ENCODE results near the gene CNIH2. TPM values are rescaled to one million over a fixed set of nuclear protein-coding genes. Genes with fewer than 3 reads are reported as not detected.

The CNIH2 gene
- total and polyA plus RNA-seq, 2 of the 13 experiments (the other 11 are each of a cell fraction or from before 2014, with no cell fraction given) = 0.60 to 0.69 TPM

GRCh38 chr11:66289548-66290329, 11.8 kb downstream of the CNIH2 start (continued):
- peak; percentile 92; the same call in 2 of the 3 replicates for TF ChIP-seq MXI1 (IDR thresholded peaks at IDR 0.05; ENCODE audit: borderline replicate concordance, low read depth, low read length)
- no peak for TF ChIP-seq SRF (IDR thresholded peaks at IDR 0.05; ENCODE audit: low read depth, low read length)
- TF ChIP-seq HCFC1 (IDR thresholded peaks at IDR 0.05; ENCODE audit: low read depth, low read length) = no peak
- peak; percentile 48; the same call in 1 of the 2 replicates for TF ChIP-seq SMYD3 (CRISPR knock-in tag; IDR thresholded peaks at IDR 0.05)
- no peak for TF ChIP-seq ZNF629 (CRISPR knock-in tag; conservative IDR thresholded peaks at IDR 0.05)
- 0 out of 2 replicates have a peak, but pooled peaks have one; percentile 33 for TF ChIP-seq RBAK (CRISPR knock-in tag; IDR thresholded peaks at IDR 0.05)
- TF ChIP-seq CBFB (CRISPR knock-in tag; IDR thresholded peaks at IDR 0.05) = no peak; the same call in 1 of the 2 replicates
- 0 out of 2 replicates have a peak, but pooled peaks have one; percentile 28 for TF ChIP-seq CBX5 (CRISPR knock-in tag; IDR thresholded peaks at IDR 0.05; ENCODE audit: borderline replicate concordance)
- TF ChIP-seq TOPORS (CRISPR knock-in tag; IDR thresholded peaks at IDR 0.05) = no peak
- no peak for TF ChIP-seq ZNF850 (CRISPR knock-in tag; conservative IDR thresholded peaks at IDR 0.05)
- no peak; the same call in 1 of the 2 replicates for TF ChIP-seq ZNF678 (CRISPR knock-in tag; IDR thresholded peaks at IDR 0.05)
- peak; percentile 77; the same call in 1 of the 2 replicates for TF ChIP-seq ZC3H4 (CRISPR knock-in tag; IDR thresholded peaks at IDR 0.05; ENCODE audit: borderline replicate concordance)
- TF ChIP-seq ZMYM3 (CRISPR knock-in tag; IDR thresholded peaks at IDR 0.05) = no peak; the same call in 1 of the 2 replicates
- no peak for TF ChIP-seq HMG20A (CRISPR knock-in tag; IDR thresholded peaks at IDR 0.05; ENCODE audit: borderline replicate concordance)
- peak; percentile 94; the same call in 1 of the 2 replicates for TF ChIP-seq CREB3 (CRISPR knock-in tag; IDR thresholded peaks at IDR 0.05)
- TF ChIP-seq ZNF781 (CRISPR knock-in tag; IDR thresholded peaks at IDR 0.05; ENCODE audit: borderline replicate concordance, not compliant biosample characterization) = peak; percentile 90
- TF ChIP-seq GPBP1L1 (CRISPR knock-in tag; IDR thresholded peaks at IDR 0.05) = no peak
- TF ChIP-seq SNAI1 (CRISPR knock-in tag; IDR thresholded peaks at IDR 0.05; ENCODE audit: borderline replicate concordance) = peak; percentile 76; the same call in 1 of the 2 replicates
- peak; percentile 75 for TF ChIP-seq EED (CRISPR knock-in tag; IDR thresholded peaks at IDR 0.05)
- TF ChIP-seq ETV6 (CRISPR knock-in tag; conservative IDR thresholded peaks at IDR 0.05) = peak; percentile 77; the same call in 1 of the 2 replicates
- no peak for TF ChIP-seq ZNF713 (CRISPR knock-in tag; IDR thresholded peaks at IDR 0.05)
- TF ChIP-seq, protein P1, sequence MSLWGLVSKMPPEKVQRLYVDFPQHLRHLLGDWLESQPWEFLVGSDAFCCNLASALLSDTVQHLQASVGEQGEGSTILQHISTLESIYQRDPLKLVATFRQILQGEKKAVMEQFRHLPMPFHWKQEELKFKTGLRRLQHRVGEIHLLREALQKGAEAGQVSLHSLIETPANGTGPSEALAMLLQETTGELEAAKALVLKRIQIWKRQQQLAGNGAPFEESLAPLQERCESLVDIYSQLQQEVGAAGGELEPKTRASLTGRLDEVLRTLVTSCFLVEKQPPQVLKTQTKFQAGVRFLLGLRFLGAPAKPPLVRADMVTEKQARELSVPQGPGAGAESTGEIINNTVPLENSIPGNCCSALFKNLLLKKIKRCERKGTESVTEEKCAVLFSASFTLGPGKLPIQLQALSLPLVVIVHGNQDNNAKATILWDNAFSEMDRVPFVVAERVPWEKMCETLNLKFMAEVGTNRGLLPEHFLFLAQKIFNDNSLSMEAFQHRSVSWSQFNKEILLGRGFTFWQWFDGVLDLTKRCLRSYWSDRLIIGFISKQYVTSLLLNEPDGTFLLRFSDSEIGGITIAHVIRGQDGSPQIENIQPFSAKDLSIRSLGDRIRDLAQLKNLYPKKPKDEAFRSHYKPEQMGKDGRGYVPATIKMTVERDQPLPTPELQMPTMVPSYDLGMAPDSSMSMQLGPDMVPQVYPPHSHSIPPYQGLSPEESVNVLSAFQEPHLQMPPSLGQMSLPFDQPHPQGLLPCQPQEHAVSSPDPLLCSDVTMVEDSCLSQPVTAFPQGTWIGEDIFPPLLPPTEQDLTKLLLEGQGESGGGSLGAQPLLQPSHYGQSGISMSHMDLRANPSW (CRISPR knock-in tag; IDR thresholded peaks at IDR 0.05; ENCODE audit: borderline replicate concordance) = no peak
- TF ChIP-seq ZNF839 (CRISPR knock-in tag; IDR thresholded peaks at IDR 0.05; ENCODE audit: borderline replicate concordance) = no peak
- no peak for TF ChIP-seq PHF21A (CRISPR knock-in tag; IDR thresholded peaks at IDR 0.05)
- no peak for TF ChIP-seq HNRNPK (IDR thresholded peaks at IDR 0.05; ENCODE audit: low read depth, low read length, poor library complexity, severe bottlenecking)
- TF ChIP-seq CENPT (CRISPR knock-in tag; IDR thresholded peaks at IDR 0.05; ENCODE audit: low read depth) = no peak

Measured in HepG2 (cell line).